LNCaP clone FGC (cell line): ENCODE measurements around the gene SAFB.
A peak's percentile ranks its signal among the peaks of the same experiment; 100 is the strongest.

Experiments
- DNase-seq: peaks from one replicate; pipeline ENCODE4 v3.0.0-alpha.2; 2011; ENCODE audit warnings: low read depth
- H3K4me3 ChIP-seq: 2 replicates; pipeline ENCODE4 v1.5.1; 2011; ENCODE audit warnings: mild to moderate bottlenecking, low read depth, low read length, control low read depth
- TF ChIP-seq, protein P1 (sequence below): IDR thresholded peaks from 2 replicates; pipeline ENCODE4 v1.5.1; 2012; ENCODE audit warnings: mild to moderate bottlenecking; ENCODE audit not compliant: control insufficient read depth, insufficient read depth; ENCODE audit errors: extremely low read depth

SAFB gene

DNA sequence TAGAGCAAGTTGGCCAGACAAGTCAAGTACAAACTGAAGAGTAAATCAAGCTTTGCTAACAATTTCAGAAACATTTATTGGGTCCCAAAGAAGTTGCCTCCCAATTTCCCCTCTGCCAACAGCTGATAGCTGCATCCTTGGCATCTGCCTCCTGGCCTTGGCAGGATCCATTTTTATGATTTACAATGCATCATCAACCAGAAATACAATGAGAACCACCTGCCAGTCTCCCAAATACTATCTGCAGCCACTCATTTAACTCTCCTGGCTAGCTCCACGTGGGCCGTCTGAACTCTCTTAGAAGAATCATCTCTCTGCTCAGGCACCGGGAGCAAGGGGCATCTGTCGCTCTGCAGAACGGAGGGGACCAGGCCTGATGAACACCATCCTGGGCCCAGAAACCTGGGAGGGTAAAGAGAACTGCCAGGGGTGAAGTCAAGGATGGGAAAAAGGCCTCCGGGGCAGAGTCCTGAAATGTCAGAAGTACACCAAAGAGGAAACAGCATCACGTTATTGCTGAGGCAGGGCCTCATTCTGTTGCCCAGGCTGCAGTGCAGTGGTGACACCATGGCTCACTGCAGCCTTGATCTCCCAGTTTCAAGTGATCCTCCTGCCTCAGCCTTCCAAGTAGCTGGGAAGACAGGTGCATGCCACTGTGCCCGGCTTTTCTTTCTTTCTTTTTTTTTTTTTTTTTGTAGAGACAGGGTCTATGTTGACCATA is 94.5 kb downstream of the SAFB start:
- peak overlapping the region; percentile 99 for H3K4me3 ChIP-seq
- no peak for DNase-seq

More for the DNA sequence above, 94.5 kb downstream of the SAFB start:
- TF ChIP-seq, protein P1, sequence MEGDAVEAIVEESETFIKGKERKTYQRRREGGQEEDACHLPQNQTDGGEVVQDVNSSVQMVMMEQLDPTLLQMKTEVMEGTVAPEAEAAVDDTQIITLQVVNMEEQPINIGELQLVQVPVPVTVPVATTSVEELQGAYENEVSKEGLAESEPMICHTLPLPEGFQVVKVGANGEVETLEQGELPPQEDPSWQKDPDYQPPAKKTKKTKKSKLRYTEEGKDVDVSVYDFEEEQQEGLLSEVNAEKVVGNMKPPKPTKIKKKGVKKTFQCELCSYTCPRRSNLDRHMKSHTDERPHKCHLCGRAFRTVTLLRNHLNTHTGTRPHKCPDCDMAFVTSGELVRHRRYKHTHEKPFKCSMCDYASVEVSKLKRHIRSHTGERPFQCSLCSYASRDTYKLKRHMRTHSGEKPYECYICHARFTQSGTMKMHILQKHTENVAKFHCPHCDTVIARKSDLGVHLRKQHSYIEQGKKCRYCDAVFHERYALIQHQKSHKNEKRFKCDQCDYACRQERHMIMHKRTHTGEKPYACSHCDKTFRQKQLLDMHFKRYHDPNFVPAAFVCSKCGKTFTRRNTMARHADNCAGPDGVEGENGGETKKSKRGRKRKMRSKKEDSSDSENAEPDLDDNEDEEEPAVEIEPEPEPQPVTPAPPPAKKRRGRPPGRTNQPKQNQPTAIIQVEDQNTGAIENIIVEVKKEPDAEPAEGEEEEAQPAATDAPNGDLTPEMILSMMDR, result no peak
